ENCODE results near the gene ASB7.

GRCh38 chr15:100627789-100628395 lies 25.5 kb downstream of the ASB7 start:
- no peak for TF ChIP-seq POLR2AphosphoS5 (IDR thresholded peaks at IDR 0.05; ENCODE audit: low read depth, low read length)
- TF ChIP-seq POLR2A (IDR thresholded peaks at IDR 0.05; ENCODE audit: low read depth, low read length) = no peak

Measured in GM12892 (cell line).